ENCODE measurements around the gene ASB10. TPM values are rescaled to one million over a fixed set of nuclear protein-coding genes. Genes with fewer than 3 reads are reported as not detected.

Gene ASB10
- total and polyA plus RNA-seq, 2 of the 4 experiments (the other 2 are of a cell fraction) = not detected

DNA sequence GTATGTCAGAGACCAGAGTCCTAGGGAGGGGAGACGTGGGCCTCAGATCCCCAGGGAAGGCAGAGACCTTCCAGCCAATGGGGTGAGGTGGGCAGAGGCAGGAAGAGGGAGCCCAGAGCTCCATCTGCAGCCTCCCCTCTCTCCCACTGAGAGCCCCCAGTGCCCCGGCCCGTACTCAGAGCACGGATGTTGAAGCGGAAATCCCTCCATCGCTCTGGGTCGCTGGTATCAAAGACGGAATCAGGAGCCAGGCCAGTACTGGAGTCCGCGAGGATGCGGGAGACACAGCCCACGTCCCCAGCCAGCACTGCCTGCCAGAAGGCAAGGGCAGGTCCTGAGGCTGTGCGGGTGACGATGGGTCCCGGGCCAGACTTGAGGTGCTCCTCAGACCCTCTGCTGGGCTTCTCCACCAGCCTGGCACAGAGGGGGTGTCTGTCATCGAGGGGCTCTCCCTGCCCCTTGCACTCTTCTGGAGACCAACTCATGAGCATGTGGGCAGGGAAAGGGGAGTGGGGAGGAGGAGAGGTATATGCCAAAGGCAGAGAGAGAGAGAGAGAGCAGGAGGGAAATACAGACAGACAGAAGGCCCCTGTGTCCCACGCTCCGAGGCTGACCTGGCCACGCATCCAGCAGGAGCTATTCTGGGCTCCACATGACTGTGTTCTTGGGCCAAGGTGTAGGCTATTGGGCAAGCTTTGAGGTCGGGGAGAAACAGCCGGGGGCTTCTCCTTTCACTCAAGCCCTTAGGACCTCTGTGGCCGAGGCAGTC is at the start of gene ASB10 (continued):
- TF ChIP-seq MAZ (IDR thresholded peaks at IDR 0.05; ENCODE audit: borderline replicate concordance, low read depth, low read length) (no peak), RCOR1 (IDR thresholded peaks at IDR 0.05; ENCODE audit: insufficient replicate concordance, low read length) (no peak)

- ATAC-seq (ENCODE audit: low read depth) = no peak
- in situ Hi-C loops (cut with MboI; ENCODE audit: low sequenced_read_pairs) = no loop called here
- Histone ChIP-seq H4K5ac (ENCODE audit: low read depth, low read length) (no peak overlapping the region), H3K9me3 (ENCODE audit: control insufficient read depth, insufficient read depth, low read length) (no peaks in the 10 kb centered on the region), H2BK15ac (ENCODE audit: low read depth, low read length) (no peak overlapping the region), H2AFZ (replicated peaks; ENCODE audit: low read length, poor library complexity) (no peak overlapping the region), H3K36me3 (ENCODE audit: control insufficient read depth, insufficient read depth, low read length) (peaks cover 64% of the 10 kb centered on the region), H2BK20ac (ENCODE audit: low read depth, low read length) (no peak overlapping the region), H2BK120ac (ENCODE audit: low read depth, low read length) (no peak overlapping the region), H4K20me1 (ENCODE audit: insufficient read depth, low read length) (peaks cover 75% of the 10 kb centered on the region), H3K4me1 (ENCODE audit: control insufficient read depth, insufficient read depth, low read length) (peaks cover 11% of the 10 kb centered on the region), H2AK9ac (replicated peaks; ENCODE audit: low read depth, low read length, poor library complexity) (no peak overlapping the region), H3K4me2 (ENCODE audit: low read depth, low read length) (no peak overlapping the region), H3K27ac (ENCODE audit: insufficient read depth, low read length) (no peak overlapping the region), H2AK5ac (ENCODE audit: low read depth, low read length) (no peak overlapping the region), H3K56ac (ENCODE audit: extremely low read depth, insufficient read depth, low read length) (no peak overlapping the region), H3K27me3 (ENCODE audit: control insufficient read depth, insufficient read depth, low read length) (no peaks in the 10 kb centered on the region), H3K4me3 (ENCODE audit: insufficient read depth, low read depth, low read length) (no peak overlapping the region), H3K14ac (replicated peaks; ENCODE audit: low read depth, low read length) (no peak overlapping the region), H3K79me1 (ENCODE audit: low read depth in 1 of 2, low read length in 2 of 2) (peaks cover 0 to 84% of the 10 kb centered on the region in 2 experiments; a peak in 3 of 4 replicates), H2BK5ac (ENCODE audit: low read depth, low read length, poor library complexity, severe bottlenecking) (no peak overlapping the region), H4K8ac (ENCODE audit: low read depth in 2 of 2, low read length in 2 of 2) (no peak overlapping the region), H3K9me1 (ENCODE audit: insufficient read depth, low read length) (0 out of 2 replicates have a peak, but pooled peaks cover 4% of the 10 kb centered on the region), H3K4ac (ENCODE audit: low read depth, low read length) (no peak overlapping the region), H3K23ac (ENCODE audit: low read depth, low read length) (no peak overlapping the region), H3K18ac (ENCODE audit: low read depth, low read length) (no peak overlapping the region), H4K91ac (ENCODE audit: insufficient read depth, low read depth, low read length) (no peak overlapping the region), H3K9ac (ENCODE audit: low read depth, low read length) (no peak overlapping the region)
- intact Hi-C loops (cut with micrococcal nuclease) = no loop called here
- dilution Hi-C loops (cut with HindIII; ENCODE audit: low sequenced_read_pairs, unreplicated experiment) = no loop called here
- ChIA-PET CTCF (interaction anchor here (1.4 kb wide), 1 partner anchor 10 kb away, joined by 4 read pairs; the partner anchor contains the start of gene ABCF2), POLR2A (ENCODE audit: unreplicated experiment) (no interaction called here)
- TF ChIP-seq RCOR1 (IDR thresholded peaks at IDR 0.05; ENCODE audit: insufficient replicate concordance, low read length) = no peak
- TF ChIP-seq RAD21 (IDR thresholded peaks at IDR 0.05; ENCODE audit: low read length) = no peak
- no peak for TF ChIP-seq CHD1 (IDR thresholded peaks at IDR 0.05; ENCODE audit: low read depth, low read length)
- no peak for TF ChIP-seq MXI1 (IDR thresholded peaks at IDR 0.05; ENCODE audit: borderline replicate concordance, low read depth, low read length)
- TF ChIP-seq CEBPB (IDR thresholded peaks at IDR 0.05; ENCODE audit: low read depth, low read length) = no peak
- no peak for TF ChIP-seq POLR2A (IDR thresholded peaks at IDR 0.05; ENCODE audit: low read depth, low read length)
- no peak for TF ChIP-seq SMC3 (IDR thresholded peaks at IDR 0.05; ENCODE audit: low read depth, low read length)
- TF ChIP-seq RFX5 (IDR thresholded peaks at IDR 0.05; ENCODE audit: low read depth, low read length) = no peak
- no TSS peak for BruUV-seq (replicated peaks)
- no peak for DNase-seq
- WGBS, 2 experiments (ENCODE audit: extremely low coverage in 2 of 2, insufficient read length in 1 of 2) = 80% methylated on average over 6 of the region's 13 CpGs; no CpG with 5 or more reads in 1 of the 2 experiments
These were observed 49.4 kb upstream of the ASB10 start for GRCh38 chr7:151236406-151236805.

Measured in IMR-90 (cell line).